Gastrocnemius medialis (tissue), 4 donors: ENCODE results near the gene PRPF38A.

ENCODE experiments used
- CTCF ChIP-seq, 5 experiments: fragments of 450-650 bp in 3 of 5; fragments of 200-600 bp in 2 of 5; sonication (generic) in 2 of 5; IDR thresholded peaks in 4 of 5; conservative IDR thresholded peaks in 1 of 5; 1 replicate in 4 of 5; 2 replicates in 1 of 5; pipeline ENCODE4 v1.5.1; 2016 to 2019; ENCODE audit warnings: antibody characterized with exemption in 5 of 5, mild to moderate bottlenecking in 3 of 5, moderate library complexity in 3 of 5
- POLR2A ChIP-seq, 2 donors: fragments of 450-650 bp; IDR thresholded peaks; one replicate each; pipeline ENCODE4 v1.6.1; 2017; ENCODE audit warnings: antibody characterized with exemption in 2 of 2, mild to moderate bottlenecking in 2 of 2, moderate library complexity in 2 of 2

DNA sequence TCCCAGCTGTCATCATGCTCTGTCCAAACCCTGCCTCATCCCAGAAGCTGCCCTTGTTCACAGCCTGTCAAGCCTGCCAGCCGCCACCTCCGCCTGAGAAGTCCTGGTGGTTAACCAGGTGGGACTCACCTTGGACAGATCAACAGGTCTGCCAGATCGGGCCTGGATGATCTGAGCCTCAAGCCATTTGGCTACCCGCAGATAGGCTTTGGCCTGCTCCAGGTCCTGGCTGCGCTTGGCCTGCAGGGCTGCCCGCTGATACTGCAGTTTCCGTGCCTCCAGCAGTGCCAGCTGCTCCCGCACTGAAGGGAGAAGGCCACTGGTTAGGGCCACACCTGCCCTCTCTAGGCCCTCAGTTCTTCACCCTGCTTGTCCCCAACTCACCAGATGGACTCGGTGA lies 47.0 kb upstream of the PRPF38A start:
- TF ChIP-seq CTCF (IDR thresholded peaks at IDR 0.05 in 4 of 5, conservative IDR thresholded peaks at IDR 0.05 in 1 of 5) (no peak), POLR2A (IDR thresholded peaks at IDR 0.05) (no peak)
